Central memory CD4-positive, alpha-beta T cell (primary cell): Measurements from ENCODE around the gene MGRN1.
A peak's percentile ranks its signal among the peaks of the same experiment; 100 is the strongest.

Source experiments
- DNase-seq: peaks from one replicate; pipeline ENCODE4 v3.0.0; 2022
- total RNA-seq, 3 experiments: gene quantifications; one replicate each; lab custom pipeline; 2026; lab: John Stamatoyannopoulos, UW

The MGRN1 gene
- 31.2 to 52.7 (median 38.0) reads per million in 3 experiments for total RNA-seq

DNA sequence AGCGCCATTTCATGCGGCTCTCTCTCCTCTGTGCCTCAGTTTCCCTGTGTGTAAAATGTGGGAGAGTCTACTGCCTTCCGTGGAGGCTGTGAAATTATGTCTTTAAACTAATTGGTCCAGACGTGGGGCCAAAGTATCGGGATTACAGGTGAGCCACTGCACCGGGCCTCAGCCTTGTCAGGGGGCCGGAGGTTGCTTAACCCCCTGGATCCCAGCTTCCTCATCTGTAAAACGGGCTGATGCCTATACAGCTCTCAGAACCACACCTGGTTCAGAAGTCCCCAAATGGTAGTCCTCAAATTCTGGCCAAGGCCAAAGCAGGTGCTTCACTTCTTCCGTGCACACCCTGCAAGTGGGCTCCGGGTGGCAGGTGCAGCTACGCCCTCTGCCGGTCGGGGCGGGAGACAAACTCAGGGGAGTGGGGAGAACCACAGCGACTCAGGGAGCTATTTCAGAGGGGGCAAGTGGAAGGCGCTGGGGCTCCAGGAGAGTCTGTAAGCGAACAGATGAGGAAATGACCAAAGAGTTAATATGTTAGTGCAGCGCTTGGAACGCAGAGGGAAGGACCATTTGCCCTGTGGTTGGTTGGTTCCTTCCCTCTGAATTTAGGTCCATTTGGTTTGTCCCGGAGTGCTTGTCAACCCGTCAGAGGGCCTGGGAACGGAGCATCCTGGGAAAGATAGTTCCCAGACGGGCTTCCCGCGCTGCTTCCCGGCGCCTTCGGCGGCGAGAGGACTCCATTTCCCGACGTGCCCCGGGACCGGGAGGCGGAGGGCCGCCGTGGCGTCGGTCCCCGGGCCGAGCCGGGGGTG is at the start of gene MGRN1:
Gene MGRN1 (plus strand): TSS at position 812 of the 812 bp plus-strand sequence. CDS start 135 bp downstream, outside the sequence.
- peak; percentile 92 for DNase-seq

DNA sequence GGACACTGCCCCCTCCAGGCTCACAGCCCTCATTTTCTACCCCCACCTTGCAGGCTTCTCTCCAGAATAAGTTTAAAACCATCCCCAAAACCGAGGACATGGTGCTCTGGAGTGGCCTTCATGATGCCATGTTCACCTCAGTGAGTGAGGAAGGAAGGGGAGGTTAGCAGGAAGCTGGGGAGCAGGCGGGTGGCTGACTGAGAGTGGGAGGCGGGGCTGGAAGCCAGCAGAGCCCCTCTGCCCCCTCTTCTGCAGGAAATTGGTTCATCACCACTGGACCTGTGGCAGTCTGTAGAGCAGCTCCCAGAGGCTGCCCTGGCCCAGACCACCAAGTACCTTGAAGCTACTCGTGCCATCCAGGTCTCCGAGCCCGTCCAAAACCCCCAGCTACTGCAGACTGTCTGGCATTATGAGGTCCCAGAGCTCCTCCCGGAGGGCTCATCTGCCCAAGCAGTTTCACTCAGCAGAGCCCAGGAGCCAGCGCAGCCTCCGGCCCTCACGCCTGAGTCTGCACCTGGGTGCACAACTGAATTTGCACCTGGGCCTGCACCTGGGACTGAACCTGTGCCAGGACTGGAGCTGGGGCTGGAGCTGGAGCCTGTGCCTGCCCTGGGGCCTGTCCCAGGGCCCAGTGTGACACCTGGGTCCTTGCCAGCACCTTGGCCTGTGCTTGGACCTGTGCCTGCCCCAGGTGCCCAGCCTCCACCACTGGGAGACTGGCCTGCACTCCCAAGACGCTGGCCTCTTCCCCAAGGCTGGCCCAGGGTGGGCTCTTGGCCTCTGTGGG is 49.5 kb upstream of the MGRN1 start:
- no peak for DNase-seq

DNA sequence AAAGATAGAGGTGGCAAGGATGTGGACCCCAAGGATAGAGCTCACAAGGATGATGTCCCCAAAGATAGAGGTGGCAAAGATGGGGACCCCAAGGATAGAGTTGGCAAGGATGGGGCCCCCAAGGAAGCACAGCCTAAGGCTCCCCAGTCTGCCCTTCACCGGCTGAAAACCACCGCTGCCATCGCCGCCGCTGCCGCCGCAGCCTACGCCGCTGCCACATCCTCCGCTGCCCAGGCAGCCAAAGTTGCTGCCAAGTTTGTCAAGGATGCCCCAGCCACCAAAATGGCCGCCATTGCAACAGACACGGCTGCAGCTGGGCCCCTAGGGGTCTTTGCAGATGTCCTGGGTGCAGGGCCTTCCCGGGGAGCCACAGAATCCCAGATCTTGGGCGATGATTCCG is 48.6 kb upstream of the MGRN1 start:
- DNase-seq = no peak

DNA sequence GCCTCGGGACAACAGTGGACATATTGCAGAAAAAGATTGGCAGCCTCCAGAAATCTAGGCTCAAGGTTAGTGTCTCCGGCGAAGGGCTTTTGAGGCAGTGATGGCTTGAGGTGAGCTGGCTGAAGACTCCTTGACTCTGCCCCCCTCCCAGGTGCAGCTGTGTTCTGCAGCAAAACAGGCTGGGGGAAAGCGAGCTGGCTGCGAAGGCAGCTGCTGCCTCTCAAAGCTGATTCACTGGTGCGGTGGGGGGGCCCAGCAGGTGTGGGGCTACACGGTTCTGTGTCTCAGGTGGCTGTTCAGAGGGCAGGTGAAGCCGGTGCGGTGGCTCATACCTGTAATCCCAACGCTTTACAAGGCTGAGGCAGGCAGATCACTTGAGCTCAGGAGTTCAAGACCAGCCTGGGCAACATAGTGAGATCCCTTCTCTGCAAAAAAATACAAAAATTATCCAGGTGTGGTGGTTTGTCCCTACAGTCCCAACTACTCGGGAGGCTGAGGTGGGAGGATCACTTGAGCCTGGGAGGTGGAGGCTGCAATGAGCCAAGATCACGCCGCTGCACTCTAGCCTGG is 45.6 kb upstream of the MGRN1 start:
- DNase-seq = no peak

DNA sequence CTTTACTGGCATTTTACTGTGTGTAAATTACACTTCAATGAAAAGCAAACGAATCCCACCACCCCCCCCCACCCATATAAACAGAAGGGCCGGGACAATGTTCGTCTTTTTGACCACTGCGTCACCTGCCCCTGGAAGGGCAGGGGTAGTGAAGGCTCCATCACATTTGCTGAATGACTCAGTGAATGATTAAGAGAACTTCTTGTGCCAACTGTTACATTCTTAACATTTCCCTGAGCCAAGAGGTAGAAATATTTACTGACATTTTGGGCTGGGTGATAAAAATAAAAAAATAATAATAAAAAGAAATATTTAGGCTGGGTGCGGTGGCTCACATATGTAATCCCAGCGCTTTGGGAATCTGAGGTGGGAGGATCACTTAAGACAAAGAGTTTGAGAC is 44.4 kb upstream of the MGRN1 start:
- no peak for DNase-seq

DNA sequence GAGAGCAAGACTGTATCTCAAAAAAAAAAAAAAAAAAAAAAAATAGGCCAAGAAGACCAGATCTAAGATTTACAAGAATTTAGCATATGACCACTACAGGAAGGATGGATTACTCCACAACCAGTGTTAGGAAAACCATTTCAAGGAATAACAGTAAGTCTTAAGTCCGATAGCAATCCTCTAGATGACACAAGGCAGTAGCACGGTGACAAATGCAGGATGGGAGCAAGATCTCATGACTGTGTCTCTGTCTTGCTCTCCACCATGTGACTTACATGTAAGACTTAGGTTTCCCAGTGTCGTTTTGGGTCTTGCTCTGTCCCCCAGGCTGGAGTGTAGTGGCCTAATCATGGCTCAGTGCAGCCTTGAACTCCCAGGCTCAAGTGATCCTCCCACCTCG is 40.7 kb upstream of the MGRN1 start:
- no peak for DNase-seq

DNA sequence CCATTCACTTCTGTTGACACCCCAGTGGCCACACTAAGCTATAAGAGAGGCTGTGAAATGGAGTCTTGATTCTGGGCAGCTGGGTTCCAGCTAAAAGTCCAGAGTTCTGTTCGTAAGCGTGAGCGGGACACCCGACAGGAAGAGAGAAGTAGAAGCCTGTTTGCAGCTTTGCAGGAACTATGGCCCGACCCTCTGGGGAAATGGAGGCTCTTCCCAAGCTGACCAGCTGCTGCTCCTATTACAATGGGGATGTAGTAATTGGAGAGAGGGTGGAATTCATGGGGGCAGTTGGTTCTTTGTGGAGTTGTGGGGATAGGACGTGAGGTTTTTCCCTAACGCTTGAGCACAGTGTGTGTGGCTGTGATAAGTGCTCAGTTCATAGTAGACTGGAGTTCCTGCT is 38.3 kb upstream of the MGRN1 start:
- no peak for DNase-seq

DNA sequence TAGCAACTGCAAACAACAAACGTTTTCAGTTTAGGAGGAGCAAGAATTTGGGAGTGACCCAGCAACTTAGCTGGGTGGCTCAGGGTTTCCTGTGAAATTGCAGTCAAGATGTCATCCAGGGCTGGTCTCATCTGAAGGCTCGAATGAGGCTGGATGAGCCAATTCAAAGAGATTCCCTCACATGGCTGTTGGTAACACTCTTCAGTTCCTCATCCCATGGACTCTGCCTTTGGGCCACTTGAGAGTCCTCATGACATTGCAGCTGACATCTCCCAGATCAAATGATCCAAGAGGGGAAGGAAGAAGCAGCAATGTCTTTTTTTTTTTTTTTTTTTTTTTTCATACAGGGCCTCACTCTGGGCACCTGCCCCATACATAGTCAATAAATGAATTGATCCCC is 36.2 kb upstream of the MGRN1 start:
- DNase-seq = no peak

DNA sequence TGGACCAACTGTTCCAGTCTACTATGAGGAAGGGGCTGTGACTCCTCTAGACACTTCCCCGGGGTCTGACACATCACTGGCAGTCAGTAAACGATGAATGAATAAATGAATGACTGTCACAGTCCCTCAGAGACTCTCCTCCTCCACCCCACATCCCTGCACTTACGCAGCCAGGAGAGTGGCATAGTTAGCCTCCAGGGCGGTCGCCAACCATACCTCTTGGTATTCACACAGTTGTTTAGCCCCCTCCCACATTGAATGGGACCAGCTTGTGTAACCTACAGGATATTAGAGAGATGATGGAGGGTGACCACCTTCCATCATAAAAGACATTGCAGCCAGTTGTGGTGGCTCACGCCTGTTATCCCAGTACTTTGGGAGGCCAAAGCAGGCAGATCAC is 35.7 kb upstream of the MGRN1 start:
- DNase-seq = no peak

DNA sequence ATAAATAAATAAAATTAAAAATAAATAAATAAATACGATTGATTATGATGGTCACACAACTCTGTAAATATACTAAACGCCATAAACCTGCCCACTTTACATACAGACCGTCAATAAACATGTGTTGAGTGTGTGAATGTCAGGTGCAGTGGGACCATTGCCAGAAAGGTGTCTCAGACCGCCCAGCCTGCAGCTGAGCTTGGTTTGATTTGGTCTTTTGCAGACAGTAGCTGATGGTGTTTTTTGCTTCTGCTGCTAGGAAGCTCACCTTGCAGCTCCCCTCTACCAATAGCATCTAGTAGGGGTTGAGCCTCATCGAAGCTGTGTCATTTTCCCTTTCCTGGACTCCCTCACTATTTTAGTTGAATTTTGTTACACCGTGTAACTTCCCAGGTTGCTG is 33.4 kb upstream of the MGRN1 start:
- no peak for DNase-seq

DNA sequence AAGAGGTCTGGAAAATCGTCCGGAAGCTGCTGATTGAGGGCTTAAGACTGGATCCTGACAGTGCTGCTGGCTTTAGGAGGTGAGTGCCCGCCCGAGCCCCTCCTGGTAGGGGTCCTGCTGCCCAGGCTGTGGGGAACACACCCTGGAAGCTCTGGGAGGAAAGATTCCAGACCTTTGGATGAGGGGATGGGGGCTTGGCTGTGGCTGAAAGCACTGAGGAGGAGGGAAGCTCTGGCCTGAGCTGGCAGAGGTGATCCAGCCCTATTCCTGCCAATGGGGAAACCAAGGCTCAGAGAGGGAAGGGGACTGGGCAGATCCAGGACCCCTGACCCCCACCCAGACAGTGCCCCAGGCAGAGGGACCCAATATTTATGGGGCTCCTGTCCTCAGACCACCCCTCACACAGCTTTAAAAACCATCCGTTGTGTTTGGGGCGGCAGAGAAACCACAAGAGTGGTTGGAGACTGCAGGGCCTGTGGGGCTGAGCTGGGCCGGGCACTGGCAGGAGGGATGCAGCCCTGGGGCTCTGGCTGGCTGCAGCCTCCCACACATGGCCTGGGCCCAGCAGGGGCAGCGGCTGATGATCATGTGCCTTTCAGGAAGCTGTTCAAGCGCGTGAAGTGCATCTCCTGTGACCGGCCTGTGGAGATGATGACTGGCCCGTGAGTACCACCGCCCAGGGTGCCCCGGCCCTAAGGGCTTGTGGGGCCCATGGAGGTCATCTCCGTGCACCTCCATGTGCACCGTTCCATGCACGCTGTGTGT is 32.7 kb upstream of the MGRN1 start:
- no peak for DNase-seq

DNA sequence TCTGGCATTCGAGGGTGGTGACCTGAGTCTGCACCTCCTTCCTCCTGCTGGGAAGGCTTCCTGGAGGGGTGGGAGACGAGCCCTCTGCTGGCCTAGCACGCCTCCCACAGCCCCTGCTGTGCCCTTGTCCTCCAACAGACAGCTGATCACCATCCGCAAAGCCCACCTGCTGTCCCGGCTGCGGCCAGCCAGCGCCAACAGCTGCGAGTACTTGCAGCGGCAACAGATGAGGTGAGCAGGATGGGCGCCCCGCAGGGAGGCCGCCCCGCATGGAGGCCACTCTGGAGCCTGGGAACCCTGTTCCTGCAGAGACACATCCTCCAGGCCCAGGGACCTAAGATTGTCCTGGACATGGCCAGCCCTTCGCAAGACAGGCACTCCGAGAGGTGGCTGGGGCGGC is 31.5 kb upstream of the MGRN1 start:
- DNase-seq = no peak

DNA sequence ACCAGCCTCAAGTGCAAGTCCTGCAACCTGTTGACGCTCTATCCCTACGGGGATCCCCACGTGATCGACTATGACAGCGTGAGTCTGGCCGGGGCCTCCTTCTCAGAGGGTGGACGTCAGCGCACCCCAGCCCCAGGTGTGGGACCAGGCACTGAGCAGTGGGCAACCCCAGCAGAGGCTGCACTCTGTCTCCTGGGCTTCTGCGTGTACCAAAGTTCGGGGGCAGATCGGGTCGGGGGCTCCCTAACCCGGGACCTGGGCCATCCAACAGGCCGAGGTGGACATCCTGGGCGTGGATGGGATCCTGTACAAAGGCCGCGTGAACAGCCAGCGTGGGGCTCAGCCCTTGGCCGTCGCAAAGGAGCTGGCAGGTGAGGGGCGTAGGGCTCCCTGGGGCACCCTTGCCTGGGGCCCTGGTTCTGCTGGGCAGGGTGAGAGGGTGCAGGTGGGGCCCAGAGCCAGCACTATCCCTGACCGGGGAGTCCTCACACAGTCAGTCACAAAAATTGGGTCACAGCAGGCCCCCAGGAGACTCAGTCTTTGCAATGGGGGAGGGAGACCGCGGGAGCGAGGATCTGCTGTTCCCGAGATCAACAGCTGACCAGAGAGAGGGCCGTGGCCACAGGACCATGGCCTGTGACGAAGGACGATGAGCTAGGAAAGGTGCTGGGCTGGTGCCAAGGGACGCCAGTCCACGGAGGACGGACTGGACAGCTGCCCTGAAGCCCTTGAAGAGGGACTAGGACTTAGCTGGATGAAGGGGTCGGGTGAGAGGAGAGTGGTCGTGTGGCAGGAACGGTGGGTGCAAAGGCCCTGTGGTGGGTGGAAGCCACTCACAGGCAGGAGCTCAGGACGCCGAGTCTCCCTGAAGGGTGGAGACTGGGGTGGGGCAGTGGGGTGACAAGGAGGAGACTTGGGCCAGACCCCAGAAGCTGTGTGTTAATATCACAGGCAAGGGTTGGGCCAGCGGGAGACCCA is 29.9 kb upstream of the MGRN1 start:
- DNase-seq = no peak

DNA sequence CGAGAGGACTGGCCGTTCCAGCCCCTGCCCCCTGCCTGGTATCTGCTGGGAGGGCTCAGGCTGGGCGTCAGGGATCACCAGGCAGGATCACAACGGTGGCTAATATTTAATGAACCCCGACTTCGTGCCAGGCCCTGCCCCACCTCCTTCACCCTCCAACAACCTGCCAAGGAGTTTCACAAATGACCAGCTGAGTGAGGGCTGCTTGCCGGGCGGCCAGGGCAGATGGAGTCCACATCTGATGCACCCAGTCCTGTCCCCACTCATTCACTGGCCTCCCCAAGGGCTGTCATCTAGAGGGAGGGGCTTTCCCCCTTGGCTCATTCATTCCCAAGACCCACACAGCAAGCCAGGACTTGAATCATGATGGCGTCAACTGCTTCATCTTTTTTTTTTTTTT is 27.5 kb upstream of the MGRN1 start:
- no peak for DNase-seq

DNA sequence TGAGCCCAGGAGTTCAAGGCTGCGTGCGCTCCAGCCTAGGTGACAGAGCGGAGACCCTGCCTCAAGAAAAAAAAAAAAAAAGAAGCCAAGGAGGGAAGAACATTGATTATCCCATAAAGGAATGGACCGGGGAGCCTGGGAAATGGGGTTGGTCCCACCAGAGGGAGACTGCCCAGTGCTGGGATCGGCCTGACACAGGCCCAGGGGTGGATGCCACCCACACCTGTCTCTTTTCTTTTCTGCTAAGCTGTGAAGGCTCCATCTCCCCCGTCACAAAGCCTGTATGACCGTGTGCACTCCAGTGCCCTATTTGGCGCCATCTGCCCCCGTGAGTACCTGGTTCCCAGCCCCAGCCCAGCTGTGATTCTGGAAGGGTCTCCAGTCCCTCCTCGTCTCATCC is 25.6 kb upstream of the MGRN1 start:
- DNase-seq = no peak

DNA sequence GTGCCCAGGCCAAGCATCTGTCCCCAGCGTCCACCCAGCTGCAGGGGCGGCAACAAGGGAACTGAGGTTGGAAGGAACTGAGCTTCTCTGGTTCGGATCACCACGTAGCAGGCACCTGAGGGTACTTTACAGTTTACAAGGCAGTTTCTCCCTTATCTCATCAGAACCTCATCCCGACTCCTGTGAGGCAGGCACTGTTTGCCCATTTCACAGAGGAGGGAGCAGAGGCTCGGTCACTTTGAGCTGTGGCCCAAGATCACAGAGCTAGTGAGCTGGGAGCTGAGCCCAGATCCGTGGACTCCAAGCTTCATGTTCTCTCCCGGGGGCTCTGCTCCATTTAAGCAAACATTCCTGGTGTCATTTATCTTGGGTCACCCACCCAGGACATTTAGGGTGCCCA is 25.1 kb upstream of the MGRN1 start:
- DNase-seq = no peak

DNA sequence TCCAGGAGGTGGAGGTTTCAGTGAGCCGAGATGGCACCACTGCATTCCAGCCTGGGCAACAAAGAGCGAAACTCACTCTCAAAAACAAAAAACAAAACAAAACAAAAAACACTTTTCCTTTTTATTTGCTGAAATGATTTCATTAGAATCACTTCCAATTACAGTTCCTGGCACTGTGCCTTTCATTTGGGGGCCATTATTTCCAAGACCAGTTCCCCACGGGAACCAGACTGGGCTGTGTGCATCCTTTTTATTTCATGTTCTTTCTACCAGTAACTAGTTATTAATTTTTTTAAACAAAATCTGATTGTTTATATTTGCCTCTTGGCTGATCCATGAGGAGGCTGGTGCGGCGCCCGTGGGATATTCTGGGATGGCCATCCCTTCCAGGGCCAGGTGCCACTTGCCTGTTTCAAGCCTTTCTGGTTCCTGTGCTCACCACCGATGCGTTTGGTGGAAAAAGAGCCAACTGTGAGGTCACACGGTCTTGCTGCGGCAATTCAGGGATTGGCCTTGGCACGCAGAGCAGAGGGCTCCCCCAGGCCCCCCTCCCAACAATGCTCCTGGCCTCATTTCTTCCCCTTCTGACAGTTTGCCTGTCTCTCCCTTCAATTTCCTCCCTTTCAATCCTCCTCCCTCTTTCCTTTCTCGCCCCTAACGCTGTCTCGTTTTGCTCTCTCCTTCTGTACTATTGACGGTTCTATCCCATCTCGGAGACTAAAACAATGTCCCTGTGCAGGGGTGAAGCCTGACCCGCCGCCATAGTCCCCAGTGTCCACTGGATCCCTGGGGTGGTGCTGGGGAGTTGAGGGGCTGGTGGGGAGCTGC is 23.4 kb upstream of the MGRN1 start:
- no peak for DNase-seq

DNA sequence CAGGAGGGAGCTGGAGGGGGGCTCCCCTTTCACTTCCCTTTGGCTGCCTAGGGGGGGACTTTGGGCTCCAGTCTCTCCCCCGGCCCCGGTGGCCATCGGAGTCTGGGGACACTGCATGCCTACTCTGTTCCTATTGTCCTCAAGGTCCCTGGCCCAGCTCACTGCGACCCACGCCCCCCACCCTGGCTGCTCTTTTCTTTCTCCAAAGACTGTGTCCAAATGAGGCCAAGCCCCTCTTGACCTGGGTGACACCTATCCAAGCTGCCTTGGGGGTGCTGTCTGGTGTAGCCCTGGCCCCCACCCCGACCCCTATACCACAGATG is 22.8 kb upstream of the MGRN1 start:
- DNase-seq = no peak

DNA sequence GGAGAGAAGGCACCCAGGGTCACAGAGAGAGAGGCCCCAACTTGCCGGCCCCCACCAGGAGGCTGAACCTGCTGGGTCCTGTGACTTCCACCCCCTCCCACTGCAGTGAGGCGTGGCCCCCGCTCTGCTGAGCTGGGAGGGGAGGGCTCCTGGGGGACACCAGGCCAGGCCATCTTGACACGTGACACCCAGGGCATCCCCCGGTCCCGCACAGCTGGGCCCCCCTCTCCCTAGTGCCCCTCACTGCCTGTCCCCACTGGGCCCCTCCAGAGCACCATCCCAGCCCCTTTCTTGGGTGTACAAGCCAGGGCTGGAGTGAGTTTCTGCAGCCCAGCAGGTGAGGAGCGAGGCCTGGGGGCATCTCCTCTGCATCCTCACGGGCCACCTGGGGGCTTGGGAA is 22.3 kb upstream of the MGRN1 start:
- DNase-seq = no peak

DNA sequence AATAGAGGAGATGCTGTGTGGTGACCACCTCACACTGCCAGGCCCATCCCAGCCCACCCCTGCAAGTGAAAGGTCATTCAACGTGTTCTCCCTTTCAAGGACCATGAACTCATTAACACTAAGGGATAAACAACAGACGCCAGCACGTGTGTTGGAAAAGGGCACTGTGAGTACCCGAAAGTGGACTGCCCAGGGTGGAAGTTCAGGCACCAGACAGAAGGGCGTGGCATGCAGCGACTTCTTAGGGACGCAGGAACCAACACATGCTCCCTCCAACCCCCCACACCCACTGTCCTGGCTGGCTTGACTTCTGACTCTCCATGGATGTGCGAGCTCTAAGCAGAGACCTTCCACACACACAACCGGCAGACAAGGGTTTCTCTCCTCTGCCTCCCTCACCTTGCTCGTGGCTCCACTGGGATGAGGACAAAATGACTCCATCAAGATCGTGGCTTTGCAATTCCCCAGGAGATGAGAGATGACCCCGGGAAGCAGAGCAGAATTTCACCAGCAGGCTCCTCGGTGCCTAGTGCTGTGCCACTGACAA is 20.9 kb upstream of the MGRN1 start:
- DNase-seq = no peak

DNA sequence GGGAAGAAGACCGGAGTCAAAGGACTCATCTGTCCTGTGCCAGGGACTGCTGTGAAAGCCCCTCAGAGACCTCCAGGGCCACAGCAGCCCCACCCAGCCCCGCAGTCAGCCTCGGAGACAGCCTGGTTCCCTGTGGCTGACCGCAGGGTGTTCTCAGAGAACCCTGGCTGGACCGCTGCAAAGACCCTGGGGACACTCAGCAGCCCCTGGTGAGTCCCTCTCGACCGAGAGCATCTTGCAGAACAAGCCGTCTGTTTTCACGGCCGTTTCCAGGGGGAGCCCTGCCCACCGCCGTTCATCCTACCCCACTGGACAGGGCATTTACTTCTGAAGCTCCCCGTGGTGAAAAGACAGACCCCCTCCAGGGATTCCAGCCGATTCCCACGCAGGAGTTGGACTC is 20.2 kb upstream of the MGRN1 start:
- DNase-seq = no peak
